PC-3 (cell line): ENCODE results near the gene OR5AR1. TPM values are rescaled to one million over a fixed set of nuclear protein-coding genes. Genes with fewer than 3 reads are reported as not detected.
"Not testable (repeated sequence)": the region's sequence is repeated elsewhere in the genome, so short reads cannot be mapped to it uniquely, and the experiment has no call there.

Source experiments
- ATAC-seq: fragments of 200-7000 bp; cut with Tn5 transposase; 2 replicates; pipeline ENCODE4 v1.9.1; 2020; ENCODE audit warnings: mild to moderate bottlenecking, moderate library complexity
- BruUV-seq: library from RNA; stranded (reverse); fragments of 400-500 nt; replicated peaks from 2 replicates; lab custom pipeline; 2021; lab: Mats Ljungman, UMichigan
- CTCF ChIA-PET: fragments of 300-600 bp; sonication (Branson Sonifier 250); formaldehyde crosslinking; loops from one replicate; lab custom pipeline; 2022; ENCODE audit warnings: antibody characterized with exemption; lab: Charles Lee
- POLR2A ChIA-PET: fragments of 300-600 bp; sonication (Branson Sonifier 250); formaldehyde crosslinking; loops from one replicate; lab custom pipeline; 2022; ENCODE audit warnings: antibody characterized with exemption; ENCODE audit not compliant: unreplicated experiment; lab: Charles Lee
- DNase-seq: peaks from one replicate; pipeline ENCODE4 v3.0.0-alpha.2; 2015
- H2AFZ ChIP-seq: fragments of 300-600 bp; sonication (generic); 2 replicates; pipeline ENCODE4 v1.6.0; 2016; ENCODE audit warnings: antibody characterized with exemption, low read length
- H3F3A ChIP-seq: fragments of 300-600 bp; sonication (generic); one replicate; pipeline ENCODE4 v1.6.0; 2017; ENCODE audit warnings: antibody characterized with exemption, low read length, control low read depth, mild to moderate bottlenecking; ENCODE audit not compliant: unreplicated experiment
- H3K27ac ChIP-seq: fragments of 300-600 bp; sonication (generic); 2 replicates; pipeline ENCODE4 v1.5.1; 2016; ENCODE audit warnings: mild to moderate bottlenecking, low read length
- H3K27me3 ChIP-seq: fragments of 300-600 bp; sonication (generic); 2 replicates; pipeline ENCODE4 v1.6.1; 2016; ENCODE audit warnings: low read length, mixed read lengths
- H3K36me3 ChIP-seq: fragments of 300-600 bp; sonication (generic); 2 replicates; pipeline ENCODE4 v1.6.1; 2016; ENCODE audit warnings: low read depth, mixed run types, low read length, mixed read lengths
- H3K4me1 ChIP-seq: fragments of 300-600 bp; sonication (generic); 2 replicates; pipeline ENCODE4 v1.5.1; 2016; ENCODE audit warnings: low read length; ENCODE audit not compliant: insufficient read depth
- H3K4me2 ChIP-seq: fragments of 300-600 bp; sonication (generic); 2 replicates; pipeline ENCODE4 v1.6.0; 2016; ENCODE audit warnings: low read length
- H3K4me3 ChIP-seq: fragments of 300-600 bp; sonication (generic); 2 replicates; pipeline ENCODE4 v1.5.1; 2016; ENCODE audit warnings: mild to moderate bottlenecking, low read length, mixed read lengths
- H3K79me2 ChIP-seq: fragments of 300-600 bp; sonication (generic); 2 replicates; pipeline ENCODE4 v1.6.1; 2017; ENCODE audit warnings: low read length, mixed read lengths
- H3K9ac ChIP-seq: fragments of 300-600 bp; sonication (generic); 2 replicates; pipeline ENCODE4 v1.6.0; 2016; ENCODE audit warnings: mild to moderate bottlenecking, low read length
- H3K9me2 ChIP-seq: fragments of 300-600 bp; sonication (generic); replicated peaks from 2 replicates; pipeline ENCODE4 v1.6.1; 2016; ENCODE audit warnings: mixed run types, low read length, mixed read lengths
- H3K9me3 ChIP-seq: fragments of 300-600 bp; sonication (generic); 2 replicates; pipeline ENCODE4 v1.6.1; 2016; ENCODE audit warnings: low read length, mixed read lengths
- H4K20me1 ChIP-seq: fragments of 300-600 bp; sonication (generic); 2 replicates; pipeline ENCODE4 v1.6.1; 2016; ENCODE audit warnings: low read length, mixed read lengths
- CTCF ChIP-seq: fragments of 300-600 bp; sonication (generic); conservative IDR thresholded peaks from 2 replicates; pipeline ENCODE4 v1.5.1; 2017; ENCODE audit warnings: antibody characterized with exemption, low read depth, mild to moderate bottlenecking, low read length
- EZH2 ChIP-seq: fragments of 300-600 bp; sonication (generic); IDR thresholded peaks from one replicate; pipeline ENCODE4 v1.6.1; 2017; ENCODE audit warnings: antibody characterized with exemption, mild to moderate bottlenecking, low read length; ENCODE audit not compliant: unreplicated experiment
- EZH2phosphoT487 ChIP-seq: fragments of 300-600 bp; sonication (generic); IDR thresholded peaks from 2 replicates; pipeline ENCODE4 v1.6.1; 2018; ENCODE audit warnings: mild to moderate bottlenecking, antibody characterized with exemption, low read length, borderline replicate concordance
- intact Hi-C: fragments of 100-400 bp; cut with micrococcal nuclease; formaldehyde crosslinking; loops from 2 replicates; pipeline ENCODE4 v1.9.0; 2023
- total RNA-seq: library from RNA; depleted of rRNA; stranded (reverse); fragments of >200 nt; gene quantifications from 2 replicates; pipeline ENCODE4 v1.2.3, GENCODE V29; 2014

OR5AR1 gene
- total RNA-seq, 1 experiment from 2014 or later, result not detected

DNA sequence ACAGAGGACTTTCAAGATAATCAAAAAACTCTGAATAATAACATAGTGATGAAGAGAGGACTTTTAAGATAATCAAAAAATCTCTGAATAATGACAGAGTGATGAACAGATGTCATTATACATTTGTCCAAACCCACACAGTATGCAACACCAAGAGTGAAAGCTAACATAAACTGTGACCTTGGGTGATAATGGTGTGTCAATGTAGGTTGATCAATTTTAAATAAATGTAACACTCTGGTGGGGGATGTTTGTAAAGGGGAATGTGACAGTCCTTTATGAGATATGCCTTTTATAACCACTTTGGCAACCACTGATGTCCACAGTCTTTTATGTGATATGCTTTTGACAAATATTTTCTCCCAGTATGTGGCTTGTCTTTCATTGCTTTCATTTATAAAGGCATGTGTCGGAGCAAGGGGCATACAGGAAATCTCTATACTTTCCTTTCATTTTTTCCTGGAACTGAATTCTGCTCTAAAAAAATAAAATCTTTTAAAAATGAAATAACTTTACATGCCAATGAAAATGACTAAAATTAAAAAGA is 25.1 kb downstream of the OR5AR1 start:
- Histone ChIP-seq H3K36me3 (no peaks in the 10 kb centered on the region), H4K20me1 (no peaks in the 10 kb centered on the region), H2AFZ (no peak overlapping the region), H3K4me3 (no peak overlapping the region), H3K27me3 (no peaks in the 10 kb centered on the region), H3K4me2 (no peak overlapping the region), H3K79me2 (no peaks in the 10 kb centered on the region), H3F3A (no peaks in the 10 kb centered on the region), H3K9ac (no peak overlapping the region), H3K4me1 (no peaks in the 10 kb centered on the region), H3K9me3 (0 out of 2 replicates have a peak, but pooled peaks cover 3% of the 10 kb centered on the region), H3K9me2 (no peaks in the 10 kb centered on the region), H3K27ac (no peak overlapping the region)
- ATAC-seq, result no peak
- intact Hi-C loops, result no loop called here
- ChIA-PET CTCF (no interaction called here), POLR2A (no interaction called here)
- DNase-seq, result no peak
- no TSS peak for BruUV-seq
- no peak for TF ChIP-seq CTCF
- TF ChIP-seq EZH2, result no peak
- no peak for TF ChIP-seq EZH2phosphoT487

DNA sequence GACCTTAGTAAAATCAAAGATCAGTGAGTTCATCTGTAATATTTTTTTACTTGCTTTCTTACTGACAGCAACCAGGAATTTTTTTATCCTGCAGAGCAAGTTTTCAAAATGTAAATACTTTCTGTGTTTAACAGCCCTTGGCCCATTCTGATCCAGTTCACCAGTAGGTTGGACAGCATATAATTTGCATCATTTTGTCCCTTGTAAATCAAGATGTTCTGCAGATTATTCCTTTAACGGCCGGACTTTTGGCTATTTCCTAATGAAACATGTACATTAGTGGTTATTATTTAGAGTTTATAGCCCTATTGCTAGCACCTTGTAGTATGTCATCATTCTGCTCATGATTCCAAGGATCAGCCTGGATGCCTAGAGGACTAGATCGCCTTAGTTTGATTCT is 27.7 kb downstream of the OR5AR1 start:
- H3K27me3 ChIP-seq, POLR2A ChIA-PET, DNase-seq, H3K4me1 ChIP-seq, BruUV-seq, H3K79me2 ChIP-seq, H3F3A ChIP-seq, H3K4me2 ChIP-seq, H3K9me3 ChIP-seq, H3K9ac ChIP-seq, ATAC-seq, H4K20me1 ChIP-seq, H3K4me3 ChIP-seq, H3K36me3 ChIP-seq, CTCF ChIA-PET, H2AFZ ChIP-seq, intact Hi-C loops, H3K27ac ChIP-seq, H3K9me2 ChIP-seq: not testable (repeated sequence)

DNA sequence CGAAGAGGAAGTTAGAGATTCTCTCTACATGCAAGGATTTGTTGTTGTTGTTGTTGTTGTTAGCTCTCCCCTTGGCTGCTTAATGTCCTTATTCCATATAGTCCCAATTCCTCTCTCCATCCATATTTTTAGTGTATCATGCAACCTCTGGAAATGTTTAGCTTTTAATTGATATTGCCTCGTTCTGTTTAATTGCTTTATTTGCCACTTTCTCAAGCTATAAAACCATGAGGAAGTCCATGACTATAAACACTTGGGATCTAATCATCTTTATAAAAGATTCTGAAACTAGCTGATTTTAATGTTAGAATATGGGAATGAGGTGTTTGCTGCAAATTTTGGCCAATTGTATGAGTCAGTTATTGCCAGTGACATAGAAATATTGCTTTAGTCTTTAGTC is 29.9 kb downstream of the OR5AR1 start:
- ATAC-seq, result no peak
- H3K27me3 ChIP-seq, result no peaks in the 10 kb centered on the region
- H3F3A ChIP-seq, result no peaks in the 10 kb centered on the region
- no peaks in the 10 kb centered on the region for H3K79me2 ChIP-seq
- no TSS peak for BruUV-seq
- no peaks in the 10 kb centered on the region for H3K36me3 ChIP-seq
- POLR2A ChIA-PET, result no interaction called here
- no peak overlapping the region for H3K9ac ChIP-seq
- no peak for DNase-seq
- H3K27ac ChIP-seq, result no peak overlapping the region
- CTCF ChIA-PET, result no interaction called here
- H3K4me1 ChIP-seq, result no peaks in the 10 kb centered on the region
- no peak overlapping the region for H3K4me2 ChIP-seq
- H2AFZ ChIP-seq, result no peak overlapping the region
- H3K9me2 ChIP-seq, result no peaks in the 10 kb centered on the region
- H3K9me3 ChIP-seq, result no peaks in the 10 kb centered on the region
- intact Hi-C loops, result no loop called here
- TF ChIP-seq EZH2phosphoT487 (no peak), EZH2 (no peak), CTCF (no peak)
- no peaks in the 10 kb centered on the region for H4K20me1 ChIP-seq
- no peak overlapping the region for H3K4me3 ChIP-seq
